ENCODE measurements around the gene PPP1R27.

DNA sequence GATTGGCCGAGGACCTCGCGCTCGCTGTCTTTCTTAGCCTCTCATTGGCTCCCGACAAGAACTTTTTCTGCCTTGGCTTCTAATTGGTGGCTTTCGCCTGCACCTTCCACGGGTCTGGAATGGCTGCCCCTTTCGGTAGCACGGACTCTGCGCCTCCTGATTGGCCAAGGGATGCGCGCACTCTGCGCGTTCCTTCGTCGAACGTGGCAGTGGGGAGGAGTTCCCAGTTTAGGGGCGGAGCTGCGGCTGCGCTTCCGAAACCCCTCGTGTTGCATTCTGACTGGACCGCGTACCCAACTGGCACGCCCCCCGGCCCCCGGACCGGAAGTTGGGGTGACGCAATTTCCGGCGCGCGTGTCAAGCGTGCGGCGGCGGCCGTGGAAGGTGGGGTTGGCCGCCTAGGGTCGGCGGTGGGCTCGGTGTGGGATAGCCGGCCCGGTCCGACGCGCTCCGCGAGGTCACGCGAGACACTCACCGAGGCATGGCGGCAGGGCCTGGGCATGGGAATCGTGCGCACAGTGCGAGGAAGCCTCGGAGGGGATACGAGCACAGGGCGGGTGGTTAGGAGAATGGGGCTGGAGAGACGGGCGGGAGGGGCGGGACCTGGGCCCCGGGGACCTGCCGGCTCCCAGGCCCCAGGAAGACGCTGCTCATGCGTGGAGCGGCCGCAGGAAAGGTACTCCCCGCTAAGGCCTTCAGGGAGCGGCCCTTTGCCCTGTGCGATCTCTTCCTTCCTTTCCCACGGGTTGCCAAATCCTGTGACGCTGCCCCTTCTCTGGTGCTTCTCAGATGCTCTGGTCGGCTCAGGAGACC is 26.1 kb upstream of the PPP1R27 start:
- peak; percentile 85 for TF ChIP-seq POLR2AphosphoS5 (IDR thresholded peaks at IDR 0.05; ENCODE audit: low read depth, low read length)
- TF ChIP-seq TAF1 (IDR thresholded peaks at IDR 0.05; ENCODE audit: borderline replicate concordance, low read depth, low read length) = peak; percentile 73
- peak; percentile 85 for TF ChIP-seq POLR2A (IDR thresholded peaks at IDR 0.05; ENCODE audit: low read depth, low read length)

Data from GM12892 (cell line).